ENCODE results near the gene DIPK1B.

DIPK1B gene

GRCh38 chr9:136726118-136726517 is 13.7 kb downstream of the DIPK1B start:
- no peak for DNase-seq
- intact Hi-C loops (cut with DNase I), result no loop called here

- intact Hi-C loops (cut with DNase I), result no loop called here
- peak in 1 of 42 donors; percentile 43 for DNase-seq
These were observed 14.3 kb downstream of the DIPK1B start for GRCh38 chr9:136726631-136727191.

- peak; percentile 59 to 96 (median 90) for DNase-seq
- intact Hi-C loops (cut with DNase I), result no loop called here
These were observed 15.7 kb downstream of the DIPK1B start for GRCh38 chr9:136728080-136728547.

GRCh38 chr9:136728548-136729123 is 16.3 kb downstream of the DIPK1B start:
- intact Hi-C loops (cut with DNase I), result no loop called here
- DNase-seq, result peak in 4 of 42 donors; percentile 17 to 55 (median 26)

GRCh38 chr9:136729144-136729543 is 16.8 kb downstream of the DIPK1B start:
- DNase-seq, result peak in 2 of 42 donors; percentile 34 to 39
- intact Hi-C loops (cut with DNase I), result no loop called here

GRCh38 chr9:136729926-136730325 is 17.6 kb downstream of the DIPK1B start:
- intact Hi-C loops (cut with DNase I), result no loop called here
- DNase-seq, result no peak

GRCh38 chr9:136732444-136733178 is 20.2 kb downstream of the DIPK1B start:
- intact Hi-C loops (cut with DNase I), result no loop called here
- DNase-seq, result no peak

GRCh38 chr9:136733611-136734010 is 21.2 kb downstream of the DIPK1B start:
- DNase-seq, result no peak
- intact Hi-C loops (cut with DNase I), result no loop called here

GRCh38 chr9:136734837-136735496 is 22.6 kb downstream of the DIPK1B start:
- peak in 3 of 42 donors; percentile 32 to 58 (median 38) for DNase-seq
- intact Hi-C loops (cut with DNase I), result no loop called here

GRCh38 chr9:136735812-136736480 is 23.6 kb downstream of the DIPK1B start:
- intact Hi-C loops (cut with DNase I), result no loop called here
- no peak for DNase-seq

- intact Hi-C loops (cut with DNase I), result no loop called here
These were observed 26.6 kb downstream of the DIPK1B start for GRCh38 chr9:136738960-136739359.

GRCh38 chr9:136739509-136739908 is 27.1 kb downstream of the DIPK1B start:
- DNase-seq, result no peak
- intact Hi-C loops (cut with DNase I), result no loop called here

More at GRCh38 chr9:136738960-136739359, 26.6 kb downstream of the DIPK1B start:
- no peak for DNase-seq

GRCh38 chr9:136740069-136740468 is 27.7 kb downstream of the DIPK1B start:
- intact Hi-C loops (cut with DNase I), result no loop called here
- DNase-seq, result no peak

- intact Hi-C loops (cut with DNase I), result no loop called here
- no peak for DNase-seq
These were observed 28.1 kb downstream of the DIPK1B start for GRCh38 chr9:136740491-136740890.

GRCh38 chr9:136740971-136741882 is 28.9 kb downstream of the DIPK1B start:
- intact Hi-C loops (cut with DNase I), result no loop called here
- DNase-seq, result peak in 15 of 42 donors; percentile 24 to 63 (median 42)

GRCh38 chr9:136741883-136742571 is 29.7 kb downstream of the DIPK1B start:
- no peak for DNase-seq
- intact Hi-C loops (cut with DNase I), result no loop called here

- intact Hi-C loops (cut with DNase I), result no loop called here
- DNase-seq, result no peak
These were observed 30.4 kb downstream of the DIPK1B start, which contains the start of gene LCN10 for GRCh38 chr9:136742591-136743391. TSS of gene LCN10 (minus strand) at chr9:136742940. CDS start at chr9:136742903, 37 bp downstream.
